IPS DF 19.7 (cell line): Measurements from ENCODE around the gene RS1.

ENCODE experiments used
- DNase-seq: peaks from one replicate; pipeline ENCODE4 v3.0.0-alpha.2; 2013; ENCODE audit warnings: low read depth, low spot score

The RS1 gene

DNA sequence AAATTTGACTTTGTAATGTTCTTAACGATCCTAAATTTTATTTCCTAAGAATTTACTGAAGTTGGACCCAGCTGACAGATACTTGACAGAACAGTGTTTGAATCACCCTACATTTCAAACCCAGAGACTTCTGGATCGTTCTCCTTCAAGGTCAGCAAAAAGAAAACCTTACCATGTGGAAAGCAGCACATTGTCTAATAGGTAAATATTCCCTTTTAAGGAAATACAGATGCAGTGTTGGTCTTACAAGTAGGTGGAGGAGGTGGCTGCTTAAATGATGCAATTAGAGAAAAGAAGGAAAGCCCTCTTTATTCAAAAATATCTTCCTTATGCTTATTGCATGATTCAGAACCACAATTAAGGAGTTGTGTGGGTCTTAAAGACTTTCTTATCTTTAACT, 73.5 kb downstream of the RS1 start:
- DNase-seq, result no peak

GRCh38 chrX:18596096-18596495, 75.8 kb downstream of the RS1 start:
- DNase-seq, result no peak

DNA sequence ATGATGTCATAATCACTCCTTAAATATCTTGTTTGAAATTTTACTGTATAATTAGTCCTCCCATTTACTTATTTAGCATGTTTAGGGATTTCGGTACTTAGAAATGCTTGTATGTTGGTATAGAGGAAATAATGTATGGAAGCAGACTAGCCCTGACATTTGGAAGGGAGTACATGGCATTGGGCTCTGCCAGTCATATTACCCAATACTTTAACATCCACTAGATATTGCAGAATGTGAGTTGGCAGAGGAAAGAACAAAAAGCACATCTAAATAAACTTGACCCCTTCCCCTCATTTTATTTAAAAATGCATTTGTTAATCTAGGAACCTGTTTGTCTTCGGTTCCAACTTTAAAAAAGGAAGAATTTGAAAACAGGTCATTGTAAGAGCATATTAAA, 77.8 kb downstream of the RS1 start:
- no peak for DNase-seq

DNA sequence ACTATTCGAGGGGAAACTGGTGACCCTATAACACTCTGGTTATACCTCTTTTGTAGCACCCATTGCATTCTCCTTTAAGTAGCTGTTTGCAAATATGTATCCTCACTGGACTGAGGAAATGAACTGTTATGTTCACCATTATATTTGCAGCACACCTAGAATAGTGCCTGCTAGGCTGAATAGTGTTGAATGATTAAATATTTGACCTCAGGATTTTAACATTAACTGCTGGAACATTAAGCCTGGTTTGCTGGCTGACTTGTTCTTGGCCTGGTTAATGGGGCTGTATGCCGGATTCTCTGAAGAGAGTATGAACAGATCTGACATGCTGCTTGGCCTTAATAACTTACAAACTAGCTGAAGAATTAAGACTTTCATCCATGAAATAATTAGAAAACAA, 80.1 kb downstream of the RS1 start:
- no peak for DNase-seq
